ENCODE results near the gene WHAMM. TPM values are rescaled to one million over a fixed set of nuclear protein-coding genes. Genes with fewer than 3 reads are reported as not detected.

The WHAMM gene
- total RNA-seq, 1 experiment from 2014 or later = 6.9 TPM

DNA sequence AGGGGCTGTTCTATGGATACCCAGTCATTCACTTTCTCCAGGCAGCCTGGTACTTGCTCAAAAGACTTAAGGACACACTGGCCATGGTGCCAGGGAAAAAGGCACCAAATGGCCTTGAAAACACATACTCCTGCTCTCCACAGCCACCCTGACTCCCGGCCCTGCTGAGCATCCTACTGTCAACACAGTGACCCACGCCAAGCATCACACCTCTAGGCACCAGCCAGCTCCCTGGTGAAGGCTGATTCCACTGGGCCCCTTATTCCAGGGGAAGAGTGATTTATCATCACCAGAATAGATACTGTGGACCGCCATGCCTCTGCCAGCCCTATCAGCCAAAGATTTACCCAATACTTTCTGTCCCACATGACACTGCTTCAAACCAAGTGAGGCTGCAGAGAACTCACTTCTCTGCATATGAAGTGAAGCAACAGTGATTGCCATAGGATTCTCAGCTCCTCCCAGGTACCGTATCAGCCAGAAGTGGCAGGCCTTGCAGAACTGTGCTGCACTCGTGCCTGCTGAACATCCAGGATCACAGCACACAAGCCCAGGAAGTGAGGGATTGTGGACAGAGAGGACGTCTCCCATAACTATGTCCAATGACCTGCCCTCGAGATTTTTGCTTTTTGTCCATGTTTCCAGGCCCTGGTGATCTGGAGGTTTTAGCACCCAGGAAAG is 63.7 kb downstream of the WHAMM start:
- Histone ChIP-seq H3K4me3 (no peak overlapping the region), H3K4me1 (replicated peaks; ENCODE audit: insufficient read depth) (no peaks in the 10 kb centered on the region), H3K9me2 (ENCODE audit: insufficient read depth) (no peaks in the 10 kb centered on the region), H3K79me2 (ENCODE audit: low read depth) (no peaks in the 10 kb centered on the region), H2AFZ (no peak overlapping the region), H4K20me1 (ENCODE audit: insufficient read depth) (no peaks in the 10 kb centered on the region), H3F3A (ENCODE audit: insufficient read depth, low read depth) (no peaks in the 10 kb centered on the region), H3K9me3 (ENCODE audit: insufficient read depth, low read depth) (no peaks in the 10 kb centered on the region), H3K27ac (no peak overlapping the region), H3K4me2 (no peak overlapping the region), H3K27me3 (ENCODE audit: insufficient read depth, low read depth) (no peaks in the 10 kb centered on the region; the same call in 1 of the 2 replicates), H3K36me3 (ENCODE audit: low read depth) (no peaks in the 10 kb centered on the region)
- TF ChIP-seq, protein P1, sequence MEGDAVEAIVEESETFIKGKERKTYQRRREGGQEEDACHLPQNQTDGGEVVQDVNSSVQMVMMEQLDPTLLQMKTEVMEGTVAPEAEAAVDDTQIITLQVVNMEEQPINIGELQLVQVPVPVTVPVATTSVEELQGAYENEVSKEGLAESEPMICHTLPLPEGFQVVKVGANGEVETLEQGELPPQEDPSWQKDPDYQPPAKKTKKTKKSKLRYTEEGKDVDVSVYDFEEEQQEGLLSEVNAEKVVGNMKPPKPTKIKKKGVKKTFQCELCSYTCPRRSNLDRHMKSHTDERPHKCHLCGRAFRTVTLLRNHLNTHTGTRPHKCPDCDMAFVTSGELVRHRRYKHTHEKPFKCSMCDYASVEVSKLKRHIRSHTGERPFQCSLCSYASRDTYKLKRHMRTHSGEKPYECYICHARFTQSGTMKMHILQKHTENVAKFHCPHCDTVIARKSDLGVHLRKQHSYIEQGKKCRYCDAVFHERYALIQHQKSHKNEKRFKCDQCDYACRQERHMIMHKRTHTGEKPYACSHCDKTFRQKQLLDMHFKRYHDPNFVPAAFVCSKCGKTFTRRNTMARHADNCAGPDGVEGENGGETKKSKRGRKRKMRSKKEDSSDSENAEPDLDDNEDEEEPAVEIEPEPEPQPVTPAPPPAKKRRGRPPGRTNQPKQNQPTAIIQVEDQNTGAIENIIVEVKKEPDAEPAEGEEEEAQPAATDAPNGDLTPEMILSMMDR (conservative IDR thresholded peaks at IDR 0.05) = no peak
- no peak for TF ChIP-seq EZH2 (IDR thresholded peaks at IDR 0.05; ENCODE audit: low read depth)
- no peak for DNase-seq
- ChIA-PET CTCF (no interaction called here), POLR2A (ENCODE audit: unreplicated experiment) (no interaction called here)
- intact Hi-C loops (cut with micrococcal nuclease; ENCODE audit: unreplicated experiment) = no loop called here
- BruUV-seq (replicated peaks) = no TSS peak

DNA sequence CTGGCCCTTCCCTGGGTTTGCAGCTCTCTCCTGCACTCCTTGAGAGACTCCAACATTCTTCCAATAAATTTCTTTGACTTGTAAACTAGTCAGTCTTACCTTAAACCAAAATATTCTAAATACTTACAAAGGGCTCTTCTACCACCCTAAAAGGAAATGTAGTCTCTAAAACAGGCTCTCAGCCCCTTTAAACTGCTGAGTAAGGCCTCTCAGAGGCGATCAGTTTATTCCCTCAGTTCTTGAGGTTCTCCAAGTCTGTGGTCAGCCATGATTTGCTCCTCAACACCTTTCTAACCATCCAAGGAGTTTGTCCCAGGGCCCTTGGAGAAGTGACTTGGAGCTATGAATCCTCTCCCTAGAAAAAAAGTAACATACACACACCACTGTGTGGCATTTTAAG is 64.8 kb downstream of the WHAMM start:
- H3K36me3 ChIP-seq (ENCODE audit: low read depth) = no peaks in the 10 kb centered on the region
- no TSS peak for BruUV-seq (replicated peaks)
- H3K27ac ChIP-seq = no peak overlapping the region
- no peaks in the 10 kb centered on the region for H3F3A ChIP-seq (ENCODE audit: insufficient read depth, low read depth)
- ChIA-PET POLR2A (ENCODE audit: unreplicated experiment) (no interaction called here), CTCF (no interaction called here)
- no peaks in the 10 kb centered on the region for H3K79me2 ChIP-seq (ENCODE audit: low read depth)
- no peak overlapping the region for H3K4me3 ChIP-seq
- H2AFZ ChIP-seq = no peak overlapping the region
- no peaks in the 10 kb centered on the region for H4K20me1 ChIP-seq (ENCODE audit: insufficient read depth)
- H3K9me2 ChIP-seq (ENCODE audit: insufficient read depth) = no peaks in the 10 kb centered on the region
- peaks cover 4% of the 10 kb centered on the region; the same call in 1 of the 2 replicates for H3K27me3 ChIP-seq (ENCODE audit: insufficient read depth, low read depth)
- DNase-seq = no peak
- no peak for TF ChIP-seq EZH2 (IDR thresholded peaks at IDR 0.05; ENCODE audit: low read depth)
- TF ChIP-seq, protein P1 (conservative IDR thresholded peaks at IDR 0.05) = no peak
- no peaks in the 10 kb centered on the region for H3K9me3 ChIP-seq (ENCODE audit: insufficient read depth, low read depth)
- intact Hi-C loops (cut with micrococcal nuclease; ENCODE audit: unreplicated experiment) = no loop called here
- no peak overlapping the region for H3K4me2 ChIP-seq
- no peaks in the 10 kb centered on the region for H3K4me1 ChIP-seq (replicated peaks; ENCODE audit: insufficient read depth)

DNA sequence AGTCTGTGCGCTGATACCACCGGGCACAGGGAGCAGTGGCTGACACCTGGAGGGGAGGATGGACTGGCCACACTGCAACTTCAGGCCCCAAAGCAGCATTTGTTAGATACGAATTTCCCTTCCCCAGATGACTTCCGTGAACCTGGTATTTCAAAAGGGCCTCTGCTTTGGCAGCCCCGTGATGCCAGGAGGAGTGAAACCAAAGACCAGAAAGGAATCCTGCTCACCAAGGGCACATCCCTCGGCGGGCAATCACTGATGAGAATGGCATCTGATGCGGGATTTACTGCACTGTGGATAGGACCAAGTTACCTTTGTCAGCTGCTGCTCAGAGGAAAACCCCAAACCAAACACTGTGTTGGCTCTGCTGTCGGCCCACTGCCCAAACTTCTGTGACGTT is 65.5 kb downstream of the WHAMM start:
- Histone ChIP-seq H3K4me1 (replicated peaks; ENCODE audit: insufficient read depth) (no peaks in the 10 kb centered on the region), H3K9me2 (ENCODE audit: insufficient read depth) (no peaks in the 10 kb centered on the region), H3K4me2 (no peak overlapping the region), H2AFZ (no peak overlapping the region), H3K79me2 (ENCODE audit: low read depth) (no peaks in the 10 kb centered on the region), H3F3A (ENCODE audit: insufficient read depth, low read depth) (no peaks in the 10 kb centered on the region), H3K27ac (no peak overlapping the region), H3K27me3 (ENCODE audit: insufficient read depth, low read depth) (peaks cover 4% of the 10 kb centered on the region; the same call in 1 of the 2 replicates), H3K4me3 (no peak overlapping the region), H3K9me3 (ENCODE audit: insufficient read depth, low read depth) (no peaks in the 10 kb centered on the region), H4K20me1 (ENCODE audit: insufficient read depth) (no peaks in the 10 kb centered on the region), H3K36me3 (ENCODE audit: low read depth) (no peaks in the 10 kb centered on the region)
- intact Hi-C loops (cut with micrococcal nuclease; ENCODE audit: unreplicated experiment) = no loop called here
- ChIA-PET CTCF (no interaction called here), POLR2A (ENCODE audit: unreplicated experiment) (no interaction called here)
- BruUV-seq (replicated peaks) = no TSS peak
- TF ChIP-seq EZH2 (IDR thresholded peaks at IDR 0.05; ENCODE audit: low read depth) = no peak
- TF ChIP-seq, protein P1 (conservative IDR thresholded peaks at IDR 0.05) = no peak
- DNase-seq = no peak

Data from PC-9 (cell line).